Right forelimb (tissue), 1 donor: ENCODE data around the gene ZNF506.
A peak's percentile ranks its signal among the peaks of the same experiment; 100 is the strongest.
"Not testable (repeated sequence)": the region's sequence is repeated elsewhere in the genome, so short reads cannot be mapped to it uniquely, and the experiment has no call there.

Experiments used
- DNase-seq: peaks from one replicate; pipeline ENCODE4 v3.0.0-alpha.2; 2018

ZNF506 gene

DNA sequence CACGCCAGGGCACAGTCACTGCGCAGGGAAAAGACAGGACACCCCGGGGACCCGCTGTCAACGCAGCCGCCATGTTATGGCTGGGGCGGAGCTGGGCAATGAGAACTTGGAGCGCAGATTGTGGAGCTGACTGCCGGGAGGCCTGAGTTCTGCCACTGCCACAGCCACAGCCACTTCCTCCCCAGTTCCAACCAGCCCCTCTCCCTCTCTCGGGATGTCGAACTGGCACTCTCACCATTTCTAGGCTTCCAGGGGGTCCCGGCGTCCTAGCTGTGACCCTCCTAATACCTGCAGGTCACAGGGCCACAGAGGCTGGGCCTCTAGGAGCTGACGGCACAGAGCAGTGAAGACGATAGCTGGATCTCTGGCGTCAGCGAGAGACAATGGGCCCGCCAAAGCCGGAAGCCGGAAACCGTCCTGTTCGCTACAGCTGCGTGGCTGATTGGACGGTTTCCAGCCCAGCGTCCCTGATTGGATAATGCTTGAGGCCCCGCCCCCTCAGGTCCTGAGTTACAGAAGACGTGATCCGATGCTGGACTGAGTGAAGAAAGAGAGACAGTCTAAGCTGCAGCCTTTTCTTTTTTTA lies at the start of gene ZNF506:
Gene ZNF506 (minus strand): TSS at position 385 of the 586 bp plus-strand sequence. CDS start 147 bp downstream, at position 238.
- DNase-seq, result peak; percentile 98

DNA sequence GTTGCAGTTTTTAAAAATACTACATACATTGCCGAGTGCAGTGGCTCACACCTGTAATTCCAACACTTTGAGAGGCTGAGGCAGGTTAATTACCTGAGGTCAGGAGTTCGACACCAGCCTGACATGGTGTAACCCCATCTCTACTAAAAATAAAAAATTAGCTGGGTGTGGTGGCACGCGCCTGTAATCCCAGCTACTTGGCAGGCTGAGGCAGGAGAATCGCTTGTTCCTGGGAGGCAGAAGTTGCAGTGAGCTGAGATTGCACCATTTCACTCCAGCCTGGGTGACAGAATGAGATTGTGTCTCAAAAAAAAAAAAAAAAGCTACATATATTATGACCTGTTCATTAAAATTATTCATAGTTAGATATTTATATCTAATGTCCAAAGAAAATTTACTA lies 48.5 kb upstream of the ZNF506 start:
- DNase-seq, result not testable (repeated sequence)

DNA sequence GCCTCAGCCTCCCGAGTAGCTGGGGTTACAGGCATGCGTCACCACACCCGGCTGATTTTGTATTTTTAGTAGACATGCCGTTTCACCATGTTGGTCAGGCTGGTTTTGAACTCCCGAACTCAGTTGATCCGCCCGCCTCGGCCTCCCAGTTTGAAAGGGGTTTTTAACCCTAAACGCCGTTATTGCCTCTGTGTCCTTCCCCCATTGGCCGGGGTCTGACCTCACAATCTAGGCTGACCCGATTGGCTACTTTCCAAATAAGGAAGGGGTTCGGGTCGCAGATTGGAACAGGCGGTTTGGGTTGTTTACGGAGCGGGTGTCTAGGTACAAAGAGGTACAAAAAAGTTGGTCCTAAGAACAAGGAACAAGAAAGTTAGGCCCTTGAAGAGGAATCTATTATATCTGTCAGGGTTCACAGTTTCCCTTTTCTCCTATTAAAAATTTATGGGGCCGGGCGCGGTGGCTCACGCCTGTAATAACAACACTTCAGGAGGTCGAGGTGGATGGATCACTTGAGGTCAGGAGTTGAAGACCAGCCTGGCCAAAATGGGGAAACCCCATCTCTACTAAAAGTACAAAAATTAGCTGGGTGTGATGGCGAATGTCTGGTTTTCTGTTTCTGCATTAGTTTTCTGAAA lies 45.2 kb upstream of the ZNF506 start:
- DNase-seq, result peak; percentile 57

DNA sequence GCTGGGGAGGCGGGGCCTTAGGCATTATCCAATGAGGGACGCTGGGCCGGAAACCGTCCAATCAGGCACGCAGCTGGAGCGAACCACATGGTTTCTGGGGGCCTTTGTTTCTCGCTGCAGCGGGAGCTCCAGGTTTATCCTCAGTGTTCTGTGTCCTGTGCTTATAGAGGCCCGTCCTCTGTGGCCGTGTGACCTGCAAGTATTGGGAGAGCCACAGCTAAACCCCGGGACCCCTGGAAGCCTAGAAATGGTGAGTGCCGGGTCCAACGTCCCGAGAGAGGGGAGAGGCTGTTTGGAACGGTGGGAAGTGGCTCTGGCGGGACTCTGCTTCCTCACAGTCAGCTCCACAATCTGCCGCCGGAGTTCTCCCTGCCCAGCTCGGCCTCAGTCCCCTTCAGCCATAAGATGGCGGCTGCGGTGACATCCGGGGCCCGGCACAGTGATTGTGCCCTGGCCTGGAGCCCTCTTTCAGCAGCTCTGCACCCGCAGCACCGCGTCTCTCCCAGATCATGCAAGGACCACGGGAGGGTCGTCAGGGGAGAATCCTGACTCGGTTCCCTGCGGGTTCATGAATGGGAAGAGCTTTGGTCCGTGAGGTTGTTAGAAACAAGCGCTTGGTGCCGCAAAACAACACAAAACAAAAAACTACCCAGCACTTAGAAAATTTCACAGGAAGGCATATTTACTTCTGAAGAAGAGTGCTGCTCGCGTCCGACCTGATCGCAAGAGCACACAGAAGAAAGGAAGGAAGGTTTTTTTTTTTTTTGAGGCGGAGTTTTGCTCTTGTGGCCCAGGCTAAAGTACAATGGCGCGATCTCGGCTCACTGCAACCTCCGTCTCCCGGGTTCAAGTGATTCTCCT lies 44.4 kb upstream of the ZNF506 start, which contains the start of gene ZNF253:
Gene ZNF253 (plus strand): TSS at position 133 of the 861 bp plus-strand sequence. CDS start 115 bp downstream, at position 248.
- peak; percentile 96 for DNase-seq

DNA sequence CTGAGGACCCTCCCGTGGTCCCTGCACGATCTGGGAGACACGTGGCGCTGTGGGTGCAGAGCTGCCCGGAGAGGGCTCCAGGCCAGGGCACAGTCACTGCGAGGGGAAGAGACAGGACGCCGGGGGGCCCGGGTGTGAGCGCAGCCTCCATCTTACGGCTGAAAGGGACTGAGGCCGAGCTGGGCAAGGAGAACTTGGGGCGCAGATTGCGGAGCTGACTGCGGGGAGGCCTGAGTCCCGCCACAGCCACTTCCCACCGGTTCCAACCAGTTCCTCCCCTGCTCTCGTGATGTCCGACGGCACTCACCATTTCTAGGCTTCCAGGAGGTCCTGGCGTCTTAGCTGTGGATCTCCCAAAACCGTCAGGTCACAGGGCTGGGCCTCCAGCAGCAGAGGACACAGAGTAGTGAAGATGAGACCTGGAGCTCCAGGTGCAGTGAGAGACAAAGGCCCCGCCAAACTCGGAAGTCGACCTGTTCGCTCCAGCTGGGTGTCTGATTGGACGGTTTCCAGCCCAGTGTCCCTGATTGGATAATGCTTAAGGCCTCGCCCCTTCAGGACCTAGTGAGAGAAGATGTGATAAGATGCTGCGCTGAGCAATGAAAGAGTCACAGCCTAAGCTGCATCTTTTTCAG lies 39.3 kb upstream of the ZNF506 start:
- DNase-seq, result peak; percentile 51

DNA sequence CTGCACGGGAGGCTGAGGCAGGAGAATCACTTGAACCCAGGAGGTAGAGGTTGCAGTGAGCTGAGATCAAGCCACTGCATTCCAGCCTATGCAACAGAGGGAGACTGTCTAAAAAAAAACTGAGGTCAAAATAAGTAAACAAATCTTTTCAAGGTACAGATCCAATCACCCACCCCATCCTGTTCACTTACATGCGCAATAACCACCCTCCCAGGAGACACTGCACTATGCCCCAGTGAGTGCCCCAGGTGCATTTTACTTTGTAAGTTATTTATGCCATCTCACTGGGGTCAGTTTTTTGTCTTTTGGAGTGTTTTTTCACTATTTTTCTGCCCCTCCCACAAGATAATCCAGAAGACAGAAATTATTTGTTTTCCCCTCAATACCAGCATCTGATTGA lies 37.2 kb upstream of the ZNF506 start:
- DNase-seq, result no peak

DNA sequence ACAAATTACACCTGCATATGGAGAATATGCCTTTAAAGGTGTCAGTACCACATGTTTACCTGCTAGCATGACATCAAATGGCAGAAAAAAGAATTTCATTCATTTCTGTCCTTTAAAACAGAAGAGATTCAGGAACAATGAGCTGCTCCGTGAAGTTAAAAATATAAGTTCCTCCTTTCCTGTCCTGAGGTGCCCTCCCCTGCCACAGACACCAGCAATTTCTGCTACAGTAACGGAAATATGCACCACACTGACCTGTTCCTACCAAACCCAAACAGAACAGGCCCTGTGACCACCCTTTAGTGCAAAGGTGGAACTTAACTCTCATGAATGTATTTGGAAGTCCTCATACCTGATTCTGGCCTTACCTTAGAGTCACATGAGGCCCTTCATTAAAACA lies 30.2 kb upstream of the ZNF506 start:
- not testable (repeated sequence) for DNase-seq

DNA sequence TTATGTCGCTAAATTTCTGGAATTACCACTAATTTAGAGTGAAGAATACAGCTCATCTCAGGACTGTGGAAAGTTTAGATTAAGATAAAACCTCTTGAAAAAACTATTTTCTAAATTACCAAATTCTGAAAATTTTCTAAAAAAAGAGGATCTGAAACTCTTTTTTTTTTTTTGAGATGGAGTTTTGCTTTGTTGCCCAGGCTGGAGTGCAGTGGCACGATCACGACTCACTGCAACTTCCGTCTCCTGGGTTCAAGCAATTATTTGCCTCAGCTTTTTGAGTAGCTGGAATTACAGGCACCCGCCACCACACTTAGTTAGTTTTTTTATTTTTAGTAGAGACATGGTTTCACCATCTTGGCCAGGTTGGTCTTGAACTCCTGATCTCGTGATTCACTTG lies 27.5 kb upstream of the ZNF506 start:
- no peak for DNase-seq

DNA sequence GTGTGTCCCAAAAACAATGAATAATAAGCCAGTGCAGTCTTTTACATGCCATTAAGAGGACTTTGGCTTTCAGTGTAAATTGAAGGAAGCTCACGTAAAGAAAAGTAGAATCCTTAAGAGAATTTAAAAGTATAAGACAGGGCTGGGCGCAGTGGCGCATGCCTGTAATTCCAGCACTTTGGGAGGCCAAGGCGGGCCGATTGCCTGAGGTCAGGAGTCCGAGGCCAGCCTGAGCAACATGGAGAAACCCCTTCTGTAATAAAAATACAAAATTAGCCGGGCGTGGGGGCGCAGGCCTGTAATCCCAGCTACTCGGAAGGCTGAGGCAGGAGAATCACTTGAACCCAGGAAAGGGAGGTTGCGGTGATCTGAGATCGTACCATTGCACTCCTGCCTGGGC lies 26.2 kb upstream of the ZNF506 start:
- DNase-seq, result no peak

DNA sequence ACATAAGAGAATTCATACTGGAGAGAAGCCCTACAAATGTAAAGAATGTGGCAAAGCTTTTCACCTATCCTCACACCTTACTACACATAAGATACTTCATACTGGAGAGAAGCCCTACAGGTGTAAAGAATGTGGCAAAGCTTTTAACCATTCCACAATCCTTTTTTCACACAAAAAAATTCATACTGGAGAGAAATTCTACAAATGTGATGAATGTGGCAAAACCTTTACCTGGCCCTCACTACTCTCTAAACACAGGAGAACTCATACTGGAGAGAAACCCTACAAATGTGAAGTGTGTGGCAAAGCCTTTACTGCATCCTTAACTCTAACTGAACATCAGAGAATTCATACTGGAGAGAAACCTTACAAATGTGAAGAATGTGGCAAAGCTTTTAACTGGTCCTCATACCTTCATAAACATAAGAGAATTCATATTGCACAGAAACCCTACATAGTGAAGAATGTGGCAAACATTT lies 14.0 kb upstream of the ZNF506 start:
- no peak for DNase-seq

DNA sequence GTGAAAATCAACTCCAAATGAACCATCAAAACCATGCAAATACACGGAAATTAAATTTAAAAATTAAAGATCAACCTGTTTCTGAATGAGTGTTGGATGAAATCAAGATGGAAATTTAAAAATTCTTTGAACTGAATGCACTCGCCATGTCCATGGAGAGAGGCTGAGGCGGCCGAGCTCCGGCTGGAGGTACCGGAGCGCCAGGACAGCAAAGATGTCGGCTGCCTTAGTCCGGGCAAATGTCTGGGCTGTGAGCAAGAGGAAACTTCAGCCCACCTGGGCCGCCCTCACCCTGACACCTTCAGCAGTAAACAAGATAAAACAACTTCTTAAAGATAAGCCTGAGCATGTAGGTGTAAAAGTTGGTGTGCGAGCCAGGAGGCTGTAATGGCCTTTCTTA lies 5.3 kb upstream of the ZNF506 start:
- DNase-seq, result no peak

DNA sequence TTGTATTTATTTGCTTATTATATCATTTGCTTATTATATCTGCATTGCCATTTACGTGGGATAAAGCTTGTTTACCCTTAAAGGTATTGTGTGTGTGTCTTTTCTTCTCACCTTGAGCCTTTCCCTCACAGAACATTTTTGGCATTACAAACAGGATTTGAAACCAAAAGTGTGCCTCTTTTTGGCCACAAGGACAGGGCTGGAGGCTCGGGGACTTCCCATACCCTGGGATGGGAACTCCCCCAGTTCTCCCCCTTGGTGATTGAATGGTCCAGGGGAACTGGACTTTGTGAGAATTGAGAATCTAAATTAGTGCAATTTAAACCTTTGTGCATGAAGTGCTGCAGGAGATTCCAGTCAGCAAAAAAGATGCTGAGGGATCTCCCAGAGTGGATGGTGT lies 2.4 kb upstream of the ZNF506 start:
- no peak for DNase-seq

DNA sequence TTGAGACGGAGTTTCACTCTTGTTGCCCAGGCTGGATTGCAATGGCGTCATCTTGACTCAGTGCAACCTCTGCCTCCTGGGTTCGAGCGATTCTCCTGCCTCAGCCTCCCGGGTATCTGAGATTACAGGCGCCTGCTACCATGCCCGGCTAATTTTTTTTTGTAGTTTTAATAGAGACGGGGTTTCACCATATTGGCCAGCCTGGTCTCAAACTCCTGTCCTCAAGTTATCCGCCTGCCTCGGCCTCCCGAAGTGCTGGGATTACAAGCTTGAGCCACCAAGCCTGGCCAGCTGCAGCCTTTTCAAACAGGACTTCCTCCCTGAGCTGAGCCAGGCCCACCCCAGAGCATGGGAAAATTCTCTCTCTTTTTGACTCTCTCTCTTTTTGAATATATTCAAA lies 426 bp upstream of the ZNF506 start:
- not testable (repeated sequence) for DNase-seq

DNA sequence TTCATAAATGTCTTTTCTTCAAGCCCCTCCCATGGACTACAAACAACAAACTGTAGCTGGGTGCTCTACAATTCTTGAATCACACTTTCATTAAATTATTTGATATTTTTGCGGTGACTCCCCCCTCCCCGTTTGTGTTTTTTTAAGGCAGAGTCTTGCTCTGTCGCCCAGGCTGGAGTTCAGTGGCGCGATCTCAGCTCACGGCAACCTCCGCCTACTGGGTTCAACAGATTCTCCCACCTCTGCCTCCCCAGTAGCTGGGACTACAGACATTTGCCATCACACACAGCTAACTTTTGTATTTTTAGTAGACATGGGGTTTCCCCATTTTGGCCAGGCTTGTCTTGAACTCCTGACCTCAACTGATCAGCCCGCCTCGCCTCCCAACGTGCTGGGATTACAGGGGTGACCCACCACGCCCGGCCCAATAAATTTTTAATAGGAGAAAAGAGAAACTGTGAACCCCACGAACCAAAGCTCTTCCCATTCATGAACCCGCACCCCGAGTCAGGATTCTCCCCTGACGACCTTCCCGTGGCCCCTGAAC lies 703 bp downstream of the ZNF506 start:
- DNase-seq, result no peak

DNA sequence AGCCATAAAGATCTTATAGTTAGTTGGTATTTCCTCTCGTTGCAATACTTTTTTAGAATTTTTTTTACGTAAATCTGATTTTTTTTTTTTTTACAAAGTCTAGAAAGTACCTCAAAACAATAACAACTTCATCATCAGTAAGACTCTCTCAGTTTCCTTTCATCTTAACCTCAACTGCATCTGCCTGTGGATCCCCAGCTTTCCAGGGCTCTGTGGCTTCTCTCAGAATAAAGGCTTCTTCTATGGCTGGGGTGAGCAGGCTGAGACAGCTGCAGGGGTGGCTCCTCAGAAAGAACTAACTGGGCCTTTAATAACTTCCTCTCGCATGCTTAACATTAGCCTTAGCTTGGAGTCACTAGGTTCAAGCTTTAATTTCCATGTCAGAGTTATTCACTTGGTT lies 4.2 kb downstream of the ZNF506 start:
- DNase-seq, result no peak

DNA sequence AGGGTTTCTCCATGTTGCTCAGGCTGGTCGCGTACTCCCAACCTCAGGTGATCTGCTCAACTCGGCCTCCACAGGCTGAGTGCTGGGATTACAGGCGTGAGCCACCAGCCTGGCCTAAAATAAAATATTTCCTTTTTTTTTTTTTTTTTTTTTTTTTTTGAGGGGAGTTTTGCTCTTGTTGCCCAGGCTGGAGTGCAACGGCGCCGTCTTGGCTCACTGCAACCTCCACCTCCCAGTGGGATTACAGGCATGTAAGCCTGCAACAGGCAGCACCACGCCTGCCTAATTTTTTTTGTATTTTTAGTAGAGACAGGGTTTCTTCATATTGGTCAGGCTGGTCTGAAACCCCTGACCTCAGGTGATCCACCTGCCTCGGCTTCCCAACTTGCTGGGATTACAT lies 4.9 kb downstream of the ZNF506 start:
- DNase-seq, result no peak

DNA sequence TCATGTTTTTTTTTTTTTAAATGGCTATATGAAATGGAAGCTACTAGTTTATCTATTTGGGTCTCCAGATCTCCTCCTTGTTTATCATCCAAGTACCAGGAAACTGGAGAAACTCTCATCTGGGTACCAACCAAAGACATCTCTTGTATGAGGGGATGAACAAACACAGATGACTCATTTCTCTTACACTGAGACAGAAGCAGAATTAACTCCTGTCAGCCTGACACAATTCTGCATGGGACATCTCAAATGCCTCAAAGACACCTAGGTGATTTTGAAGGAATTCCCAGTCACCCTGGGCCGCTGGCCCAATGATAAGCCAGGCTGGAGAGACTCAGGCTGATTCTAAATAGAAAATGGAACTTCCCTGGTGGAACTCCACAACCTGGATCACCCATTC lies 9.6 kb downstream of the ZNF506 start:
- not testable (repeated sequence) for DNase-seq

DNA sequence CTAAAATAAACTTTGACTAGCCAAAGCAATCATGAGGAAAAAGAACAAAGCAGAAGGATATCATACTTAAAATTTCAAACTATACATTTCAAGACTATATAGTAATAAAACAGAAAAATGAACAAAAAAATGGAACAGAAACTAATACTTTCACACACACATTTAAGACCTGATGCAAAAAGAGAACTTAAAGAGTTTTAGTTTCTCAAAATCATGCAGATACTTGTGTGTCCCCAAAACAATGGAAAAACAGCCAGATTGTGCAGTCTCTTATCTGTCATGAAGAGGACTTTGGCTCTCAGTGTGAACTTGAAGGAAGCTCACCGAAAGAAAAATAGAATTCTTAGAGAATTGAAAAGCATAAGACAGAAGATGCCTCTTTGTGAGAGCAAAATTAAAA lies 16.1 kb downstream of the ZNF506 start:
- no peak for DNase-seq

DNA sequence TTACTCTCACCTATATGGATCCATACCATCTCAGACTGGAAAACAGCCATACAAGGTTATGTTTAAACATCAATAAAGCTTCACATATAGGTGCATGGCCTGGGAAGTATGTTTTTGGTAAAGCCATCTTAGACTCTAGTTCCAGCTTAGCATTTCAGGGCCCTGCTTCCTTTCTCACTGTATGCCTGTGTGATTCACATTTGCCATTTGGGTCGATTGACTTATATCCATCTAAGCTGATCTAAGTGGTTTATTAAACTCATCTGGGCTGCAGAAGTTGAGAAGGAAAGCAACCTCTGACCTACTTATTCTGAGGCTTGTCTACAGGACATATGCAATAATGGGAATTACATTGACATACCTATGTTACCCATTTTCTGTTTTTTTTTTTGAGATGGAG lies 33.5 kb downstream of the ZNF506 start:
- DNase-seq, result no peak

DNA sequence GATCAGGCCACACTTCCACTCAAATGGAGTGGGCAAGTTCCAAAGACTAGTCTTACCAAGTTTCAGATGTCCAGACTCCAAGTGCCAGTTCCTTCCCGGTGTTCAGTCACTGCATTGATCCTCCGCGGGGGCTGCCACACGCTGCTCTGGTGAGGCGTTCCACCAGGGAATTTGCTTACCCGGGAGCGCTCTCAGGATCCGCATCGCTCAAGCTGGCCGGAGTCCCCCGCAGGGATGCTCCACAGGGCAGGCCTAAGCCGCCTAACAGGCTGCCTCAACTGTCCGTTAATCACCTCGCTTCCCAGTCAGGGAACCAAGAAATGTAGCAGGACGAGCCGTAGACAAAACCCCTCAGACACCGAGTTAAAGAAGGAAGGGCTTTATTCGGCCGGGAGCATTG lies 36.1 kb downstream of the ZNF506 start:
- not testable (repeated sequence) for DNase-seq

DNA sequence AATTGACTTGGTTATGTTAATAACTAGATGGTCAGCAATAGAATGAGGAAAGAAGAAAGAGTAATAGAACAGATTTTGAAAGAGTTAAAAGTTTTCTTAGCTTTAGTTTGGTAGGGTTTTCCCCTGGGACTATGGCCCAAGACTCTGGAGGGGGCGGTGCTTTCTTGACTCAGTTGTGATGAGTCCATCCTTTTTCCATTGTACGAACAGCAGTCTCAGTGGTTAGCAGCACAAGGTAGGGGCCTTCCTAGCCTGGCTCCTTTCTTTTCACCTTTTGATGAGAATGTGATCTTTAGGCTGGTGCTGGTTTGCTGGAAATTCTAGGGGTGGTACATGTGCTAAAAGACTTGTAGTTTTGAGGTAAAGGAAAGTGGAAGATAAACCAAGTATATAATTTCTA lies 38.8 kb downstream of the ZNF506 start:
- DNase-seq, result no peak

DNA sequence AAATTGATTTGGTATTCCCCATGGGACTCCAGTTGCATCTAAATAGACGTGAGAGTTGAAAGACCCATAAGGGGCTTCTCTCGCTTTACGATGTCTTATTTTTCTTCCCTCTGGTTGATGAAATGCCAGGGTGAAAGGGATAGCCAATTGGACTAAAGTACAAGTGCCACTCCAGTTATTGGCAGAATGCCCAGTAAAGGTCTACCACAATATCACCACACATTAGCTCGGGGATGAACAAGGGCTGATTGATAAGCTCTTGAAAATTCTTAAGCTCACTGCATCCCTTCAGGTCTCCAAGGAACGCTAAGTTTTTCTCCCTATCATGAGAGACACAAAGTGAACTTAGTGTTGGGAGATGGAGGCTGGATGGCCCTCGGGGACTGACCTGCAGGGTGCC lies 39.8 kb downstream of the ZNF506 start:
- not testable (repeated sequence) for DNase-seq

DNA sequence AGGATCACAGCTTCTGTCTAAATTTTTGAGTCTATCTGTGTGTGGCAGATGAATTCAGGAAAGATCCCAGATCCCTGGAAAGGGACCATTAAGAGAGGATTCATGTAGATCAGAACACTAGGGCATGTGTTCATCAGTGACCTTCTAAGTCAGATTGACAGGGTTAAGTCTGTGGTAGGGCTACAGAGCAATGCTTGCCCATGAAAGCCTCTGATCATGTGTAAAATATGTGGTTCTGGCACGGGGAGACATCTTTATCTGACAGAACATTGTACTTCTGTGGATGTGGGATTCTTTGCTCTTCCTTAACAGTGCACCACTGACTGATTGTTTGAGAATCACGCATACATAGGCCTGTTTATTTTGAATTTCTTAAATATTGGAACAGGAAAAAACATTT lies 42.9 kb downstream of the ZNF506 start:
- no peak for DNase-seq
